ENCODE data around the gene SLAMF6.

GRCh38 chr1:160539684-160539989, 16.6 kb upstream of the SLAMF6 start:
- TF ChIP-seq CTCF (IDR thresholded peaks at IDR 0.05; ENCODE audit: poor library complexity) (no peak), EZH2 (IDR thresholded peaks at IDR 0.05; ENCODE audit: borderline replicate concordance) (no peak)

Measured in hepatocyte (in vitro differentiated cells).